BLaER1 treated with 17β-estradiol and CSF1 and Interleukin-3, amounts not matched to agents 10 nM and 100 nM (cell line): ENCODE data around the gene SARS1.
"Not testable (repeated sequence)": the region's sequence is repeated elsewhere in the genome, so short reads cannot be mapped to it uniquely, and the experiment has no call there.

ENCODE experiments used
- H3K27ac ChIP-seq, 11 experiments: shearing (Covaris generic); formaldehyde crosslinking; 2 replicates each; pipeline ENCODE4 v1.8.1; 2022
- H3K27me3 ChIP-seq, 11 experiments: shearing (Covaris generic); formaldehyde crosslinking; 2 replicates each; pipeline ENCODE4 v1.8.1; 2022
- H3K36me3 ChIP-seq, 11 experiments: shearing (Covaris generic); formaldehyde crosslinking; 2 replicates each; pipeline ENCODE4 v1.8.1; 2022
- H3K4me1 ChIP-seq, 10 experiments: shearing (Covaris generic); formaldehyde crosslinking; 2 replicates each; pipeline ENCODE4 v1.8.1; 2022
- H3K4me2 ChIP-seq, 11 experiments: shearing (Covaris generic); formaldehyde crosslinking; 2 replicates each; pipeline ENCODE4 v1.8.1; 2022
- H3K4me3 ChIP-seq, 10 experiments: shearing (Covaris generic); formaldehyde crosslinking; 2 replicates each; pipeline ENCODE4 v1.8.1; 2022
- H3K9ac ChIP-seq, 11 experiments: shearing (Covaris generic); formaldehyde crosslinking; 2 replicates each; pipeline ENCODE4 v1.8.1; 2022
- H3K9me3 ChIP-seq, 11 experiments: shearing (Covaris generic); formaldehyde crosslinking; replicated peaks in 1 of 11; 2 replicates each; pipeline ENCODE4 v1.8.1; 2022
- H4K20me1 ChIP-seq, 11 experiments: shearing (Covaris generic); formaldehyde crosslinking; 2 replicates each; pipeline ENCODE4 v1.8.1; 2022
- Cebpa-rat ChIP-seq, 11 experiments: shearing (Covaris generic); IDR thresholded peaks; 2 replicates each; pipeline ENCODE4 v1.8.1; 2022

The SARS1 gene

DNA sequence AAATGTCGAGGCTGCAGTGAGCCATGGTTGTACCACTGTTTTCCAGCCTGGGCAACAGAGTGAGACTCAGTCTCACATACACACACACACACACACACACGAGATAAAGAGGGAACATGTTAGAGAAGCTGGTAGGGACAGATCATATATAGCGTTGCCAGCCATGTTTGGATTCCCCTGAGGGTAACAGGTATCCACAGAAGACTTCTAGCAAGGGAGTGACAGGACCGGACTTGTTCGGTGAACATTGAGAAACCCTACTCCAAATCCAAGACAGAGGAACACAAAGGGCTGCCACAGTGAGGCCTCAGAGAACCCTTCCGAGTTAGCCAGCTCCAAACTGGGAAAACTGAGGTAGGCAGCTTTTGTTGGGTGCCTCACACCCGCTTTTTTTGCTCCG, 3.7 kb upstream of the SARS1 start:
- Histone ChIP-seq H4K20me1 (peaks cover 0 to 11% (median 6%) of the 10 kb centered on the region in 11 experiments; a peak in 11 of 22 replicates), H3K27me3 (no peaks in the 10 kb centered on the region), H3K4me1 (peaks cover 22 to 50% (median 42%) of the 10 kb centered on the region in 10 experiments), H3K36me3 (no peaks in the 10 kb centered on the region), H3K9ac (no peak overlapping the region), H3K4me2 (peak overlapping the region in 8 of 11 experiments; percentile 10 to 78 (median 28); a peak in 10 of 22 replicates), H3K27ac (no peak overlapping the region), H3K9me3 (no peaks in the 10 kb centered on the region), H3K4me3 (no peak overlapping the region)
- no peak for TF ChIP-seq Cebpa-rat (IDR thresholded peaks at IDR 0.05)

DNA sequence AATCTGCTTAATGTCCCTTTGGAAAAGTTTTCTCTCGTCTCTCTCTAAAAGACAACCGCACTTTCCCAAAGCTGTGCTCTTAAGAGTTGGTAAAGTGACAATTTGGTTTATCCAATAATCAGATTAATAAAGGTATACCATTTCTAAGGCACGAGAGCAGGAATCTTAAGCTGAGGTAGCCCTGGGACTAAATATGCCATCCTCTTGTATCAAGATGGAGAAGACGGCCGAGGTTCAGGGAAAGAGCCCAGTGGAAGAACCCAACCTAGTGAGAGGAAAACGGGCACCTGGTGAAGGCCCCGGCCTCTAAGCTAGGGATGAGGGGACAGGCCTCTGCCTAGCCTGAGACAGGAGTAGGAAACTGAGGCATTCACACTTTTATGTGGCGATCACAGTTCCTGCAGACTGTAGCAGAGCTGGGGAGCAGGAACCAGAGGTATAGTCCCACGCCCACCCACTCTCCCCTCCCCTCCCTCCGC, 334 bp upstream of the SARS1 start:
- H3K27ac ChIP-seq = peak overlapping the region in 10 of 11 experiments; percentile 43 to 91 (median 74); a peak in 15 of 22 replicates
- H3K9me3 ChIP-seq = 0 out of 22 replicates have a peak, but pooled peaks cover 0 to 4% (median 0%) of the 10 kb centered on the region in 11 experiments
- H4K20me1 ChIP-seq = peaks cover 20 to 44% (median 34%) of the 10 kb centered on the region in 11 experiments; a peak in 19 of 22 replicates
- peaks cover 15 to 32% (median 24%) of the 10 kb centered on the region in 11 experiments; a peak in 21 of 22 replicates for H3K36me3 ChIP-seq
- peaks cover 37 to 50% (median 42%) of the 10 kb centered on the region in 10 experiments for H3K4me1 ChIP-seq
- peak overlapping the region; percentile 76 to 99 (median 84) for H3K4me3 ChIP-seq
- no peak for TF ChIP-seq Cebpa-rat (IDR thresholded peaks at IDR 0.05)
- H3K9ac ChIP-seq = peak overlapping the region; percentile 56 to 90 (median 85); a peak in 19 of 22 replicates
- no peaks in the 10 kb centered on the region for H3K27me3 ChIP-seq
- peak overlapping the region; percentile 75 to 91 (median 83) for H3K4me2 ChIP-seq

DNA sequence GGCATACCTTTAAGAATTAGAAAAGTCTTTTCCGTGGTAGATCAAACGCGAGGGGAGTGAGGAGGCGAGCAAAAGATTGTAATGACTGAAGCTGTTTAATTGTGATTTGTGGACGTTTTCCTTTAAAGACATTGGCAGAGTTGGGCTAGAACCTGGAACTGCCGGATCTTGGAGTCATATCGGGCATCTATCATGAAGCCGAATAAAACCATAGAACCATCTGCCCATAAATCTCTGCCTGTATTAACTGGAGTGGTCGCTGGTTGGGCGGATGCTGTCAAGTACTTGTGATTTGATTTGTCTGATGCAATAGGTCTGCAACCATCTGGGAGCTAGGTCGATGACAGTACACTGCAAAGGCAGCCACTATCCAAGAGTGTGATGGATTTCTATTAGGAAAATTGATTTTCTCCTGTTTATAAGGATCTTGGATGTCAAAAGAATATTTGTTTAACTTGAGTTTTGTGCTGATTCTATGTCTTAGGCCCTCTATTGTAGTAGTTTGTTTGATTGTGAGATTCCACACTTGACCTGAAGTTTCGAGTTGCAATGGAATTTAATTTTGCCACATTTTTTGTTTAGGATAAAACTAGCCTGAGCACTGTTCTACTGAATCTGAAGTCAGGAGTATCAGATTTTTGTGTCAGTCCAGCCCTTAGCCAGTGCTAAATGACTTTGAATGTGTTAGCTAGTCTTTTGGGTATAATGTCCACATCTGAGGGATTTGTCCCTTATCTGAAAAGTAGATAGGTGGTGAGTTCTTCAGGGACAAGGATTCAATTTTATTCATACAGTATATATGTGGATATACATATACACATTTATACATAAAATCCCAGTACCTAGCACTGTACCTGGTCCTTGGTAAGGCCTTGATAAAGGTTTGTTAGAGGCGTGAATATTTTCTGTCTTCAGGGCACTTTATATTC, 1.2 kb downstream of the SARS1 start:
- peaks cover 27 to 60% (median 47%) of the 10 kb centered on the region in 11 experiments; a peak in 19 of 22 replicates for H4K20me1 ChIP-seq
- H3K4me1 ChIP-seq = peaks cover 25 to 37% (median 29%) of the 10 kb centered on the region in 10 experiments
- peaks cover 18 to 46% (median 35%) of the 10 kb centered on the region in 11 experiments; a peak in 21 of 22 replicates for H3K36me3 ChIP-seq
- peak overlapping the region; percentile 76 to 90 (median 87) for H3K9ac ChIP-seq
- peak in 8 of 11 experiments; percentile 14 to 91 (median 42); a peak in 8 of 22 replicates for TF ChIP-seq Cebpa-rat (IDR thresholded peaks at IDR 0.05)
- H3K9me3 ChIP-seq = 0 out of 22 replicates have a peak, but pooled peaks cover 0 to 7% (median 0%) of the 10 kb centered on the region in 11 experiments
- H3K4me3 ChIP-seq = peak overlapping the region; percentile 76 to 99 (median 84)
- peak overlapping the region; percentile 76 to 95 (median 88) for H3K4me2 ChIP-seq
- H3K27ac ChIP-seq = peak overlapping the region; percentile 67 to 91 (median 82)
- no peaks in the 10 kb centered on the region for H3K27me3 ChIP-seq

DNA sequence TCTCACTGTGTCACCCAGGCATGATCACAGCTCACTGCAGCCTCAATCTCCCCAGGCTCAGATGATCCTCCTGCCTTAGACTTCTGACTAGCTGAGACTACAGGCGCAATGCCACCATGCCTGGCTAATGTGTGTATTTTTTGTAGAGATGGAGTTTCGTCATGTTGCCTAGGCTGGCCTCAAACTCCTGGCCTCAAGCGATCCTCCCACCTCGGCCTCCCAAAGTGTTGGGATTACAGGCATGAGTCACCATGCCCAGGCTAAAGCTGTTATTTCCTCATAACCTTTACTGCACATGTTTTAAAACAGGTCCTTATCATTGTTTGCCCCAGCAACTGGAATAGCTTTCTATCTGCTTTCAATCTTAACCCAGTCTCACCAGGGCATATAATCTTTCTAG, 2.9 kb downstream of the SARS1 start:
- peaks cover 22 to 28% (median 27%) of the 10 kb centered on the region in 10 experiments for H3K4me1 ChIP-seq
- peaks cover 38 to 77% (median 63%) of the 10 kb centered on the region in 11 experiments; a peak in 20 of 22 replicates for H4K20me1 ChIP-seq
- peaks cover 28 to 63% (median 45%) of the 10 kb centered on the region in 11 experiments for H3K36me3 ChIP-seq
- H3K4me3 ChIP-seq = no peak overlapping the region
- H3K27ac ChIP-seq = no peak overlapping the region
- 0 out of 22 replicates have a peak, but pooled peaks cover 0 to 7% (median 0%) of the 10 kb centered on the region in 11 experiments for H3K9me3 ChIP-seq
- TF ChIP-seq Cebpa-rat (IDR thresholded peaks at IDR 0.05) = no peak
- 0 out of 22 replicates have a peak overlapping the region, but pooled peaks of 1 of the 11 experiments have one; percentile 89 for H3K9ac ChIP-seq
- H3K4me2 ChIP-seq = peak overlapping the region; percentile 76 to 95 (median 88); a peak in 17 of 22 replicates
- no peaks in the 10 kb centered on the region for H3K27me3 ChIP-seq

DNA sequence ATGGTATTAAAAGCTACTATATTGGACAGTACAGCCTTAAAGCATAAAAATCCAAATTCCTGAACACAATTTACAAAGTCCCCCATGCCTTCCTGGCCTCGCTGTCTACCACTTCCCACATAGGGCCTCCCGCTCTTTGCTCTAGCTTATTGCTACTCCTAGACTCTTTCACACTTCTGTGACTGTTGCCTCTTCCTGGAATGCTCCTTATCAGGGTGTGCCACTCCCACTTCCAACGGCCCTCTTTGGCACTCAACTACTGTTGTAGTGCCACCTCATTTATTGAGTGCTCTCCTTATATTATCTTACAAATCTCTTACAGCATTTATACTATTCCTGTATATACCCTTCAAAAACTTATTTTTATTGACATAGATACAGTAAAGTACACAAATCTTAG, 4.8 kb downstream of the SARS1 start:
- no peaks in the 10 kb centered on the region for H3K27me3 ChIP-seq
- H3K36me3 ChIP-seq = peaks cover 43 to 79% (median 62%) of the 10 kb centered on the region in 11 experiments
- H3K4me3 ChIP-seq = no peak overlapping the region
- no peak overlapping the region for H3K27ac ChIP-seq
- peaks cover 16 to 24% (median 22%) of the 10 kb centered on the region in 10 experiments for H3K4me1 ChIP-seq
- H3K9ac ChIP-seq = no peak overlapping the region
- 0 out of 22 replicates have a peak, but pooled peaks cover 0 to 7% (median 0%) of the 10 kb centered on the region in 11 experiments for H3K9me3 ChIP-seq
- TF ChIP-seq Cebpa-rat (IDR thresholded peaks at IDR 0.05) = no peak
- H3K4me2 ChIP-seq = no peak overlapping the region
- peaks cover 53 to 96% (median 80%) of the 10 kb centered on the region in 11 experiments; a peak in 20 of 22 replicates for H4K20me1 ChIP-seq

DNA sequence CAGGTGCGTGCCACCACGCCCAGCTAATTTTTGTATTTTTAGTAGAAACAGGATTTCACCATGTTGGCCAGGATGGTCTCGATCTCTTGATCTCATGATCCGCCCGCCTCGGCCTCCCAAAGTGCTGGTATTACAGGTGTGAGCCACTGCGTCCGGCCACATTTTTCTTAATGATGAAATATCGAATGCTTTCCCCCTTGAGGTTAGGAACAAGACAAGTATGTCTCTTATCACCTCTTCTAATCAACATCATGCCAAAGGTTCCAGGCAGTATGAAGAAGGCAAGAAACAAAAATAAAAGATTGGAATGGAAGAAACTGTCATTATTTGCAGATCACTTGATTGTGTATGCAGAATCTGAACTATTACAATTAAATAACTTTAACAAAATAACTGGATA, 7.5 kb downstream of the SARS1 start:
- Histone ChIP-seq H3K36me3 (peaks cover 67 to 96% (median 80%) of the 10 kb centered on the region in 11 experiments), H4K20me1 (peaks cover 61 to 100% (median 94%) of the 10 kb centered on the region in 11 experiments; a peak in 20 of 22 replicates)
- not testable (repeated sequence) for H3K4me1 ChIP-seq, H3K9me3 ChIP-seq, H3K4me2 ChIP-seq, H3K27ac ChIP-seq, H3K9ac ChIP-seq, H3K27me3 ChIP-seq, H3K4me3 ChIP-seq

DNA sequence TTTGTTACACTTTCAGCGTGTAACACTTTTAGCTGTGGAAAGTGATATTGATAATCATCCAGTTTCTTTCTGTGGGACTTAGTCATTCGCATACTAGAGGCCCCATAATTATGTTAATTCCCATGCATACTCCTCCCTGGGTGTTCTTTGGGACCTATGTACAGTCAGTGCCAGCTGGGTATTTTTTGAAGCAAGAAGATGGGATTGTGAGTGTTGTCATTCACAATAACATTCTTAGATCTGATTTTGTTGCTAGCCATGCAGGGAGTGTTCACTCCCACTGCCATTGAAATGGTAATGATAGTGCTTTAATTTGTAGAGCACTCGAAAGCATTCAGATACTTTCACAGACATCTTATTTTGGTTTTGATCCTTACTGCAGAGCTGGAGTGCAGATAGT, 11.6 kb downstream of the SARS1 start:
- no peaks in the 10 kb centered on the region for H3K9me3 ChIP-seq
- no peaks in the 10 kb centered on the region for H3K27me3 ChIP-seq
- H3K36me3 ChIP-seq = peaks cover 86 to 97% (median 93%) of the 10 kb centered on the region in 11 experiments
- no peak overlapping the region for H3K4me2 ChIP-seq
- H3K27ac ChIP-seq = no peak overlapping the region
- no peaks in the 10 kb centered on the region for H3K4me1 ChIP-seq
- H3K9ac ChIP-seq = no peak overlapping the region
- peaks cover 42 to 100% (median 89%) of the 10 kb centered on the region in 11 experiments; a peak in 20 of 22 replicates for H4K20me1 ChIP-seq
- TF ChIP-seq Cebpa-rat (IDR thresholded peaks at IDR 0.05) = no peak
- H3K4me3 ChIP-seq = no peak overlapping the region

DNA sequence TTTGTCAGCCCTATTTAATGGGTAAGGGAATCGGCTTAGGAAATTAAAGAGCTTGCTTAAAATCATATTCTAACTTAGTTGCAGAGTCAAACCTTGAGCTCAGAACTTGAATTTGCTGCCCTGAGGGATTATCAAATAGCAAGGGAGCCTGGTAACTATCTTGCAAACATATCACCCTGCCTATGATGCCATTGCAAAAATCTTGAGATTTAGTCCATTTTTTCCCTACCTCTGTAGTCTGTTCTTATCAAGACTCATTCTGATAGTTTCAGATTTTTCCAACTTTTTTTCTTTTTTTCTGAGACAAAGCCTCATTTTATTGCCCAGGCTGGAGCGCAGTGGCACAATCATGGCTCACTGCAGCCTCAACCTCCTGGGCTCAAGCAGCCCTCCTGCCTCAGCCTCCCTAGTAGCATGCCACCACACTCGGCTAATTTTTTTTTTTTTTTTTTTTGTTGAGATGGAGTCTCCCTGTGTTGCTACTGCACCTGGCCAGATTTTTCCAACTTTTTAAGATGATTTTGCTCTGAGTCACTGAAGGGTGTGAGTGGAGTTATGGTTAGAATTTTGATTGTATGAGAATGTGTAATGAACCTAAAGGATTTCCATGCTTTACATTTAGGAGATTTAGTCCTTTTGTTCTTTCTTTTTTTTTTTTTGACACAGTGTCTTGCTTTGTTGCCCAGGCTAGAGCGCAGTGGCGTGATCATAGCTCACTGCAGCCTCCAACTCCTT, 12.2 kb downstream of the SARS1 start:
- Histone ChIP-seq H3K4me3 (no peak overlapping the region), H3K36me3 (peaks cover 90 to 99% (median 96%) of the 10 kb centered on the region in 11 experiments), H3K9me3 (no peaks in the 10 kb centered on the region), H3K27ac (no peak overlapping the region), H3K9ac (no peak overlapping the region), H3K27me3 (no peaks in the 10 kb centered on the region), H3K4me1 (no peaks in the 10 kb centered on the region), H4K20me1 (peaks cover 41 to 100% (median 88%) of the 10 kb centered on the region in 11 experiments; a peak in 20 of 22 replicates), H3K4me2 (no peak overlapping the region)
- no peak for TF ChIP-seq Cebpa-rat (IDR thresholded peaks at IDR 0.05)
